DND-41 (cell line): ENCODE data around the gene PGRMC2.

Source experiments
- ATAC-seq: fragments of 200-7000 bp; cut with Tn5 transposase; 3 replicates; pipeline ENCODE4 v1.9.1; 2021; ENCODE audit warnings: low read depth; ENCODE audit not compliant: insufficient read depth
- DNase-seq: peaks from one replicate; pipeline ENCODE4 v3.0.0-alpha.2; 2020
- H2AFZ ChIP-seq: 2 replicates; pipeline ENCODE4 v1.6.0; 2012; ENCODE audit warnings: low read depth, low read length
- H3K27ac ChIP-seq: 2 replicates; pipeline ENCODE4 v1.5.1; 2012; ENCODE audit warnings: low read length, inconsistent platforms
- H3K27me3 ChIP-seq: fragments of 200-600 bp; sonication (generic); 2 replicates; pipeline ENCODE4 v1.6.0; 2012; ENCODE audit warnings: low read length, mild to moderate bottlenecking, inconsistent platforms; ENCODE audit not compliant: insufficient read depth, poor library complexity
- H3K36me3 ChIP-seq: 2 replicates; pipeline ENCODE4 v1.5.1; 2012; ENCODE audit warnings: low read length, inconsistent platforms; ENCODE audit not compliant: insufficient read depth
- H3K4me1 ChIP-seq: 2 replicates; pipeline ENCODE4 v1.5.1; 2012; ENCODE audit warnings: mild to moderate bottlenecking, low read length; ENCODE audit not compliant: insufficient read depth
- H3K4me2 ChIP-seq: 2 replicates; pipeline ENCODE4 v1.6.0; 2012; ENCODE audit warnings: mild to moderate bottlenecking, moderate library complexity, low read length, inconsistent platforms; ENCODE audit not compliant: insufficient read depth
- H3K4me3 ChIP-seq, 2 experiments: fragments of 200-600 bp in 1 of 2; shearing (Covaris generic) in 1 of 2; 2 replicates each; pipeline ENCODE4 v1.5.1; 2012 to 2016; ENCODE audit warnings: inconsistent platforms in 2 of 2, low read length in 2 of 2, mild to moderate bottlenecking in 2 of 2, low read depth in 1 of 2, moderate library complexity in 1 of 2
- H3K79me2 ChIP-seq: 2 replicates; pipeline ENCODE4 v1.6.0; 2012; ENCODE audit warnings: low read length, inconsistent platforms; ENCODE audit not compliant: insufficient read depth
- H3K9ac ChIP-seq: 2 replicates; pipeline ENCODE4 v1.6.0; 2012; ENCODE audit warnings: low read depth, mild to moderate bottlenecking, inconsistent platforms, low read length, moderate library complexity
- H3K9me3 ChIP-seq: 2 replicates; pipeline ENCODE4 v1.5.1; 2012; ENCODE audit warnings: low read length, moderate library complexity, mild to moderate bottlenecking, inconsistent platforms; ENCODE audit not compliant: insufficient read depth, severe bottlenecking
- H4K20me1 ChIP-seq: 2 replicates; pipeline ENCODE4 v1.6.0; 2012; ENCODE audit warnings: low read length; ENCODE audit not compliant: insufficient read depth
- EZH2 ChIP-seq: IDR thresholded peaks from 3 replicates; pipeline ENCODE4 v1.6.1; 2012; ENCODE audit warnings: borderline replicate concordance, low read depth, mild to moderate bottlenecking, moderate library complexity, low read length, inconsistent platforms; ENCODE audit not compliant: severe bottlenecking
- TF ChIP-seq, protein P1 (sequence below): IDR thresholded peaks from 2 replicates; pipeline ENCODE4 v1.5.1; 2012; ENCODE audit warnings: borderline replicate concordance, low read length, moderate library complexity, mild to moderate bottlenecking; ENCODE audit not compliant: poor library complexity, severe bottlenecking; ENCODE audit errors: extremely low read depth

The PGRMC2 gene

DNA sequence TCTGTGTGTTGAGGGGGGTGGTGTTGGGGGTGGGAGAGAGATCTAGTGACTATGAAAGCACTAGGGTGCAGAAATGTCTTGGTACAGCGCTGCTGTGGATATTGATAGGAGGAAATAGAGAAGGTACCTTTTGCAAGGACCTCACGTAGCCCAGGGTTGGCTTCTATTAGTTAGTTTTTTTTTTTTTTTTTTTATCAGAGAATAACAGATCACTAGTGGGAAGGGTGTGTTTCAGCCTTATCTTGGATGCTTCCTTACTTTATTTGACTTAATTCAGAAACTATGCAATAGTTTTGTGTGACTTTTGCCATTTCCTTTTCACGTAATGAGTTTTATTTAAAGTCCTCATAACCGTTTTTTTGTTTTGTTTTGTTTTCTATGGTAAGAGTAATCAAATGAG, 16.4 kb upstream of the PGRMC2 start:
- H3K36me3 ChIP-seq, result no peaks in the 10 kb centered on the region
- H3K27ac ChIP-seq, result no peak overlapping the region
- TF ChIP-seq EZH2, result no peak
- TF ChIP-seq, protein P1, sequence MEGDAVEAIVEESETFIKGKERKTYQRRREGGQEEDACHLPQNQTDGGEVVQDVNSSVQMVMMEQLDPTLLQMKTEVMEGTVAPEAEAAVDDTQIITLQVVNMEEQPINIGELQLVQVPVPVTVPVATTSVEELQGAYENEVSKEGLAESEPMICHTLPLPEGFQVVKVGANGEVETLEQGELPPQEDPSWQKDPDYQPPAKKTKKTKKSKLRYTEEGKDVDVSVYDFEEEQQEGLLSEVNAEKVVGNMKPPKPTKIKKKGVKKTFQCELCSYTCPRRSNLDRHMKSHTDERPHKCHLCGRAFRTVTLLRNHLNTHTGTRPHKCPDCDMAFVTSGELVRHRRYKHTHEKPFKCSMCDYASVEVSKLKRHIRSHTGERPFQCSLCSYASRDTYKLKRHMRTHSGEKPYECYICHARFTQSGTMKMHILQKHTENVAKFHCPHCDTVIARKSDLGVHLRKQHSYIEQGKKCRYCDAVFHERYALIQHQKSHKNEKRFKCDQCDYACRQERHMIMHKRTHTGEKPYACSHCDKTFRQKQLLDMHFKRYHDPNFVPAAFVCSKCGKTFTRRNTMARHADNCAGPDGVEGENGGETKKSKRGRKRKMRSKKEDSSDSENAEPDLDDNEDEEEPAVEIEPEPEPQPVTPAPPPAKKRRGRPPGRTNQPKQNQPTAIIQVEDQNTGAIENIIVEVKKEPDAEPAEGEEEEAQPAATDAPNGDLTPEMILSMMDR, result no peak
- no peaks in the 10 kb centered on the region for H4K20me1 ChIP-seq
- H3K4me1 ChIP-seq, result peaks cover 8% of the 10 kb centered on the region
- no peaks in the 10 kb centered on the region for H3K9me3 ChIP-seq
- H2AFZ ChIP-seq, result no peak overlapping the region
- H3K79me2 ChIP-seq, result no peaks in the 10 kb centered on the region
- H3K4me3 ChIP-seq, result no peak overlapping the region
- ATAC-seq (no peak), DNase-seq (no peak)
- no peak overlapping the region for H3K9ac ChIP-seq
- no peak overlapping the region for H3K4me2 ChIP-seq
- no peaks in the 10 kb centered on the region for H3K27me3 ChIP-seq

DNA sequence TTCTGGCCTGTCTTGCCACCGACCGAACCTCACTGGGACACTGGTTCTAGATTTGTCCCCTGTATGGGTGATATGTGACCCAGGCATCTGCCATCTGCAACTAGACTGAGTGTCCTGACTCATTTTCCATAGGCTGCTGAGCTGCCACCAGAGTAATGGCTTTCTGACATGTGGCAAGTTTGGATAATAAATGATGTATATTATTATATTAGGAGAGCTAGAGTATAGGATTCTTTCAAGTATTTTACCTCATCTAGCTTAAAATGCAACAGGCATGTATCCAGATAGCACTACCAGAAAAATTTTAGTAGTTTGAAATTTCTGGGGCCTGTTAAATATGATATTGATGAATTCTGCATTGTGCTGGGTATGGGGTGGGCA, 15.8 kb upstream of the PGRMC2 start:
- H4K20me1 ChIP-seq, result no peaks in the 10 kb centered on the region
- TF ChIP-seq, protein P1, result no peak
- TF ChIP-seq EZH2, result no peak
- peaks cover 8% of the 10 kb centered on the region for H3K4me1 ChIP-seq
- no peak overlapping the region for H3K27ac ChIP-seq
- H3K9ac ChIP-seq, result no peak overlapping the region
- no peak overlapping the region for H3K4me3 ChIP-seq
- H2AFZ ChIP-seq, result no peak overlapping the region
- no peaks in the 10 kb centered on the region for H3K27me3 ChIP-seq
- no peaks in the 10 kb centered on the region for H3K9me3 ChIP-seq
- H3K79me2 ChIP-seq, result no peaks in the 10 kb centered on the region
- ATAC-seq (no peak), DNase-seq (no peak)
- no peak overlapping the region for H3K4me2 ChIP-seq
- H3K36me3 ChIP-seq, result no peaks in the 10 kb centered on the region

DNA sequence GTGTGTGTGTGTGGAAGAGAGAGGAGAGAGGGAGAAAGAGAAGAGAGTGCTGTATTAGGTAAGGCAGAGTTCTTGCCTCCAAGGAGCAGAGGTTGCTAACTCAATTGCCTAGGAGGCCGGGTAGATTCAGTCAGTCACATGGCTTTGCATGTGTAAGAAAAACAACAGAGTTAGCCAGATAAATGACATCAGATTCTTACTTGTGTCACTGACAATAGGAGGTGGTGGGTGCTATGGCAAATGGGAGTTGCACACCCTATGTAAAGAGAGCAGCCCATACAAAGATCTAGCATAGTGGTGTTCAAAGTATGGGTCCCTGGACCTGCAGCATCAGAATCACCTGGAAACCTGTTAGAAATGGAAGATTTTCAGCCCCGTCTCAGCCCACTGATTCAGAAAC, 14.4 kb upstream of the PGRMC2 start:
- ATAC-seq, result no peak
- Histone ChIP-seq H2AFZ (no peak overlapping the region), H3K9ac (no peak overlapping the region), H3K4me3 (no peak overlapping the region), H3K79me2 (no peaks in the 10 kb centered on the region), H3K4me1 (peaks cover 4% of the 10 kb centered on the region; the same call in 1 of the 2 replicates), H3K9me3 (no peaks in the 10 kb centered on the region), H3K4me2 (no peak overlapping the region), H4K20me1 (no peaks in the 10 kb centered on the region), H3K27ac (no peak overlapping the region), H3K36me3 (no peaks in the 10 kb centered on the region), H3K27me3 (no peaks in the 10 kb centered on the region)
- DNase-seq, result no peak
- TF ChIP-seq, protein P1, result no peak
- no peak for TF ChIP-seq EZH2

DNA sequence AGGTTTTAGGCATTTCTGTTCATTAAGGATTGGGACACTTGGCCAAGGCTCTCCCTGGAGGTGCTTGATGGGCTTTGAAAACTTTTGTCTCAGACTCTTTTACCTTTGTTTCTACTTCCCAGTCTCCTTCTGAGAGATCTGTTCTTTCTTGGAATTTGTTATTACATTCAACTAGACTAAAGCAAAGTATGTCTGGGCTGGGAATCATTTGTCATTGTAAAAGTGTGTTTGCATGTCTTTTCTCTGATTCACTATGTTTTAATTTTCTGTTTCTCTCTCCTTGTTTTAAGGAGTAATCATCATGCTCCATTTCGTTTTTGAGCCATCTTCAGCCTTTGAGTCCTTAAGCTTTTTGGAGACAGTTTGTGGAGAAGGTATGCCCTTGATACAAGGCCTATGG, 12.2 kb upstream of the PGRMC2 start:
- DNase-seq (no peak), ATAC-seq (no peak)
- H3K4me2 ChIP-seq, result no peak overlapping the region
- H3K4me1 ChIP-seq, result no peaks in the 10 kb centered on the region
- H4K20me1 ChIP-seq, result no peaks in the 10 kb centered on the region
- no peaks in the 10 kb centered on the region for H3K9me3 ChIP-seq
- H3K27me3 ChIP-seq, result no peaks in the 10 kb centered on the region
- H3K9ac ChIP-seq, result no peak overlapping the region
- H3K36me3 ChIP-seq, result no peaks in the 10 kb centered on the region
- TF ChIP-seq, protein P1, result no peak
- no peak for TF ChIP-seq EZH2
- H3K27ac ChIP-seq, result no peak overlapping the region
- no peak overlapping the region for H3K4me3 ChIP-seq
- no peaks in the 10 kb centered on the region for H3K79me2 ChIP-seq
- no peak overlapping the region for H2AFZ ChIP-seq
